NCI-H2171 (cell line): ENCODE data around the gene RGS17.
"Not testable (repeated sequence)": the region's sequence is repeated elsewhere in the genome, so short reads cannot be mapped to it uniquely, and the experiment has no call there.

Experiments used
- DNase-seq: peaks from one replicate; lab custom pipeline; 2025; lab: John Stamatoyannopoulos, UW

Gene RGS17

DNA sequence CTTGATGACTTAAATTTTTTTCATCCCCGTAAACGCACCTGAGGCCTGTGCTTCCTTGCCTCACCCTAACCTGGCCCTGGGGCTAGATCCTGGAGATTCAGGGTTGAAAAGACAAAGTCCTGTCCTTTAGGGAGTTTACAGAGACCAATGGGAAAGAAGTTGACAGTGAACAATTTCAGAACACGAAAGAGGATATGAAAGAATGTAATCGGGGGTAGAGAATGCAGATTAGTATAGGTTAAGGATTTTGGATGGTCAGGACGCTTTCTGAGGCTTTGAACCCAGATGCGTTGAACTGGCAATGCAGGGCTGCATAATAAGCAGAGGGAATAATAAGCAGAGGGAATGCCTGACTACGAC, 146.6 kb downstream of the RGS17 start:
- no peak for DNase-seq

DNA sequence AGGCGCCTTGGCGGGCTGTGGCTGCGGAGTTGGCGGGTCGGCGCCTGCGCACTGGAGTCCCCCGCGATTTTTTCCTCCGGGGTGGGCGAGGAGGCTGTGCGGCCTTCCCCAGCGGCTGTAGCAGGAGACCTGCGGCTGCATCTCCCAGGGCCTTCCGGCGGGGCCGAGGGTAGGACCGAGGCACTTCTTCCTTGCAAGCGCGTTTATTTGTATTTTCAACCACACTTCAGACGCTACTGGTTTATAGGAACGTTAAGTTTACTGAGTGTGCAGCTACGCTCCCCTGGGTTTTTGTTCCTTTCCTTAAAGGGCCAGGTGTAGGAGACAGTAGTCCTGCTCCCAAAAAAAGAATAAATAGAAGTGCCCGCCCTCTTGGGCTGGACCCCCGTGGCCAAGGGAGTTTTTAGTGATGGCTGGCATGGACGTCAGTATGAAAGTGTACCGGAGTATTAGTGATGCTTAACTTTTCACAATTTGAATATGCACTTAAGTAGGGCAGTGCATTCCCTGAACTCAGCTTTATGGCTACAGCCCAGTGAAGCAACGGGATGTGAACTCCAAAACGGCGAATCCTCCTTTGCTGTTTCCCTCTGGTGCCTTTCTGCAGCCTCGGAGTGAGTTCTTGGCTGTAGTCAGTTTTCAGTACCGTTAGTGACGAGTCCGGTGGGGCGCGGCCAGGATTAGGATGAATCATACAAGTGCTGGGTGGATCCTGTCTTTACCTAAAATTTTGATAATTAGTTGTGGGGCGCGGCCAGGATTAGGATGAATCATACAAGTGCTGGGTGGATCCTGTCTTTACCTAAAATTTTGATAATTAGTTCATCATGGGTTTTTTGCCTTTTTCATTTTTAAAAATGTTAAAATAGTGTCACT, 147.2 kb downstream of the RGS17 start:
- peak; percentile 89 for DNase-seq

GRCh38 chr6:152982904-152983636, 148.0 kb downstream of the RGS17 start, which contains the start of gene FBXO5:
Gene FBXO5 (minus strand): TSS chr6:152983041. CDS start chr6:152982959, 82 bp downstream.
- peak; percentile 96 for DNase-seq

- DNase-seq, result peak; percentile 43
Measured at GRCh38 chr6:152981989-152982903, 148.8 kb downstream of the RGS17 start.

- no peak for DNase-seq
Measured at GRCh38 chr6:152981219-152981618, 149.9 kb downstream of the RGS17 start.

- DNase-seq, result no peak
Measured at GRCh38 chr6:152980656-152981055, 150.4 kb downstream of the RGS17 start.

- DNase-seq, result no peak
Measured at GRCh38 chr6:152979116-152979515, 152.0 kb downstream of the RGS17 start.

- no peak for DNase-seq
Measured at GRCh38 chr6:152978058-152978457, 153.0 kb downstream of the RGS17 start.

DNA sequence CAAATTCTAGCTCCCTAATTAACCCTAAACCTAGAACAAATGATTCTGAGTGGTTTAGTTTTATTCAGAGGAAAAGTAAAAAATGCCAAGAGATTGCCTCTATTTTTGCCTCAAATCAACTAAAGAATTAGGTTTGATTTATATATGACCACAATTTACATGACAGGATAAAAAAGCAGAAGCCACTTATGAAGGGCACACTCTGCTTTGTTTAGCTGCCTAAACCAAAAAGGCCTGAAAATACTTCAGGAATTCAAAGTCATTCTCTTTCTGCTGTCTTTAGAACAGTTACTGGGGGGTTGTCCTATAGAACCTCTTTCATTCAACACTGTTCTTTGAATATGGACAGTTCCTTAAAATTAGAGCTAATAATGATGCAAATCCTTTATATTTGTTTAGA, 153.5 kb downstream of the RGS17 start:
- DNase-seq, result no peak

- no peak for DNase-seq
Measured at GRCh38 chr6:152976749-152977148, 154.3 kb downstream of the RGS17 start.

DNA sequence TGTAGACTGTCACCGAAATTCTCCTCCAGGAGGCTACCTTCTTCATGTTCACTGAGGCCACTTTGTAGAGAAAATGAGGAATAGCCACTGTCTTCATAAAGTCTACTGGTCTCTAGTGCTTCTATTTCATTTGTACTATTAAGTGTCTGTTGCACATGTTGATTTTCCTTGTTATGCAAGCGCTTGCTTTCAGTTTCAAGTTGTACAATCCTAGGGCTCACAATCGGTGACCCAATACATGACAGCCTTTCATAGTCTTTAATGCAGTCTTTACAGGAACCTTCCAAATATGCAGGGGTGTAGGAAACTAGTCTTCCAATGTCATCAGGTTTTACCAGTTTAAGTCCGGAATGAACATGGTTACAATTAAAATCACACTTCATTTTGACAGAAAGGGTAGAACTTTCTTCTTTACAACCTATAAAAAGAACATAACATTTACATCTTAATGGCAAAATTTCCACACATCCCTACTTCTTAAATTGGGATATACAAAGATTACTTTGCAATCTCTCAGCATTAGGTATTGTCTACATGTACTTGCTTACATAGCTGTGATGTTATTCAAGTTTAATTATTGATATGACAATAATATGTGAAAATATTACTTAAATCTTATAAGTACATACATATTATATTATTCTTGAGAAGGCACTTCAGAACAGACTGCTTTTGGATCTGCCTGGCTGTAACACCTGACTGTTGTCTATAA, 155.7 kb downstream of the RGS17 start:
- no peak for DNase-seq

GRCh38 chr6:152973916-152974315, 157.2 kb downstream of the RGS17 start:
- DNase-seq, result no peak

DNA sequence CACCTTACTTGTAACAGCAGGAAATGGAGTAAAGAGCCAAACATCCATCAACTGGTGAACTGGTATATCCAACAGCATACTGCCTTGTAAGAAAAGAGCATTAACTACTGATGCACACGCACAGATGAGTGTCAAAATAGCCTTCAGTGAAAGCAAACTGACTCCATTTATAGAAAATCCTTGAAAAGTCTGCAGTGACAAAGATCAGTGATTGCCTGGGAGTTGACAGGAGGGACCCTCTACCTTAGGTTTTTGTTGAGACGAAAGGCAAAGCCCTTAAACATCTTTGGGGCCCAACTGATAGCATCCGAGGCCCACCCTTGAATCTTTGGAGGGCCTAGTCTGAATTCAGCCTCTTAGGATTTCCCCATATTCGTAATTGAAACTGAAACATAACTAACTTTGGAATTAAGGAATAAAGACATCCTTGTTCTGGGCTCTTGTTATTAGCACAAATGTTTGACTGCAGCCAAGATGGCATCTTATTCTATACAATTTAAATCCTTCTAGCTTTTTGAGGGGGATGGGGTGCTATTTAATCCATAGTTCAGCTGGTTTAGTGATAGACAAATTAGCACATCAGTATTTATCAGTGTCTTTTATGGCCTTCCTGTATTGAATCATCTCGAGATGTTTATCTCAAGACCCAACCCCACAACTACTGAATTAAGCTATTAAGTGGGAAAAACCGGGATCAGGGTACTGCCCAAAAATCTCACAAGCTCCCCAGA, 161.2 kb downstream of the RGS17 start:
- DNase-seq, result no peak

DNA sequence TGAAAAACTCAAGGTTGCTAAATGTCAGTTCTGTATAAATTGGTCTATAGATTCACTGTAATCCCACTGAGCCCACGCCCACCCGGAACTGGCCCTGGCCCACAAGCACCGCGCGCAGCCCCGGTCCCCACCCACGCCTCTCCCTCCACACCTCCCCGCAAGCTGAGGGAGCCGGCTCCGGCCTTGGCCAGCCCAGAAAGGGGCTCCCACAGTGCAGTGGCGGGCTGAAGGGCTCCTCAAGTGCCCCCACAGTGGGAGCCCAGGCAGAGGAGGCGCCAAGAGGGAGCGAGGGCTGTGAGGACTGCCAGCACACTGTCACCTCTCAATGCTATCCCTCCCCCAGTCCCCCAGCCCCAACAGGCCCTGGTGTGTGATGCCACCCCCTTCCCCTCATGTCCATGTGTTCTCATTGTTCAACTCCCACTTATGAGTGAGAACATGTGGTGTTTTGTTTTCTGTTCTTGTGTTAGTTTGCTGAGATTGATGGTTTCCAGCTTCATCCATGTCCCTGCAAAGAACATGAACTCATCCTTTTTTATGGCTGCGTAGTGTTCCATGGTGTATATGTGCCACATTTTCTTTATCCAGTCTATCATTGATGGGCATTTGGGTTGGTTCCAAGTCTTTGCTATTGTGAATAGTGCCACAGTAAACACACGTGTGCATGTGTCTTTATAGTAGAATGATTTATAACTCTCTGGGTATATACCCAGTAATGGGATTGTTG, 164.8 kb downstream of the RGS17 start:
- not testable (repeated sequence) for DNase-seq

DNA sequence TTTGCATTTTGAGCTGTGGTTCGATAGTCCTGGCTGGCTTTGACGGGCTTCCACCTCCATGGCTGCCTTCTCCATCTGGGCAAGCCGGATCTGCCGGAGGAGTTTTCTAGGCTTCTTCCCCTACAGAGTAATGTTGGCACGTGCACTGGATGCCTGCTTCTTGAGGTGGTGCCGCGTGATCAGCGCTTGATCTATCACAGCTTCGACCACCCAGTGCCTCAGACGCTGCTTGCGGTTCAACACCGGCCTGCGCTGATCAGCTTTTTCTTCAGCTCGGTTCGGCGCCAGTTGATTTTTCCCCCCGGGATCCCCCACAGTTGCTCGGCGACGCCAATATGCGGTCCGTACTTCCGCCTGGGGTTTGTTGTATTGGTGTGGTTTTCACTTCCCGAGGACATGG, 171.7 kb downstream of the RGS17 start:
- no peak for DNase-seq

GRCh38 chr6:152957796-152958195, 173.3 kb downstream of the RGS17 start:
- no peak for DNase-seq
